ENCODE results near the gene TNKS1BP1.

The TNKS1BP1 gene

GRCh38 chr11:57263351-57263750 is 61.4 kb downstream of the TNKS1BP1 start:
- no peak for DNase-seq

GRCh38 chr11:57262157-57262556 is 62.6 kb downstream of the TNKS1BP1 start:
- no peak for DNase-seq

- no peak for DNase-seq
Observed at GRCh38 chr11:57260937-57261783, 63.6 kb downstream of the TNKS1BP1 start.

GRCh38 chr11:57256119-57256518 is 68.6 kb downstream of the TNKS1BP1 start:
- DNase-seq: no peak

- DNase-seq: no peak
Observed at GRCh38 chr11:57255618-57256017, 69.1 kb downstream of the TNKS1BP1 start.

- DNase-seq: no peak
Observed at GRCh38 chr11:57254631-57255030, 70.1 kb downstream of the TNKS1BP1 start.

GRCh38 chr11:57251491-57252104 is 73.2 kb downstream of the TNKS1BP1 start:
- no peak for DNase-seq

GRCh38 chr11:57251037-57251436 is 73.7 kb downstream of the TNKS1BP1 start:
- no peak for DNase-seq

Data from amygdala (tissue), 56 donors.